K562 (cell line): Measurements from ENCODE around the gene CLEC4M. TPM values are rescaled to one million over a fixed set of nuclear protein-coding genes. Genes with fewer than 3 reads are reported as not detected.
"Not testable (repeated sequence)": the region's sequence is repeated elsewhere in the genome, so short reads cannot be mapped to it uniquely, and the experiment has no call there.

ENCODE experiments used
- ATAC-seq: fragments of 200-7000 bp; cut with Tn5 transposase; 3 replicates; pipeline ENCODE4 v1.9.1; 2020; ENCODE audit warnings: moderate library complexity
- BruUV-seq: library from RNA; stranded (reverse); fragments of 400-500 nt; replicated peaks from 2 replicates; lab custom pipeline; 2021; lab: Mats Ljungman, UMichigan
- CTCF ChIA-PET: fragments of 300-600 bp; formaldehyde crosslinking; extraction: SDS; loops from one replicate; lab custom pipeline; 2021; ENCODE audit warnings: low intra/inter-chr PET ratio; lab: Yijun Ruan, JAX
- POLR2A ChIA-PET: fragments of 300-600, 350-650 bp; sonication (Branson Sonifier 250); formaldehyde crosslinking; extraction: SDS; loops from one replicate; lab custom pipeline; 2021; ENCODE audit warnings: antibody characterized with exemption, inconsistent platforms; lab: Yijun Ruan, JAX
- DNase-seq, 4 experiments: peaks; one replicate each; pipeline versions ENCODE4 v3.0.0 to v3.0.0-alpha.2; 2011 to 2018; ENCODE audit warnings: low spot score in 3 of 4, mixed read lengths in 3 of 4; ENCODE audit errors: extremely low read depth in 1 of 4
- FAIRE-seq: peaks from 2 replicates; lab custom pipeline; 2011; peaks lifted over from hg19 to GRCh38; lab: Jason Lieb, UNC
- H2AFZ ChIP-seq: 2 replicates; pipeline ENCODE4 v1.6.0; 2011; ENCODE audit warnings: low read depth, low read length, control low read depth, inconsistent platforms
- H3K27ac ChIP-seq: fragments of 200-600 bp; 3 replicates; pipeline ENCODE4 v1.8.0; 2011; ENCODE audit warnings: low read depth, mild to moderate bottlenecking, control low read depth, inconsistent platforms, low read length, moderate library complexity, mixed read lengths; ENCODE audit errors: extremely low read depth
- H3K27me3 ChIP-seq, 2 experiments: fragments of 300-600 bp in 1 of 2; 2 replicates in 1 of 2; 3 replicates in 1 of 2; pipeline versions ENCODE4 v1.6.0 to v1.8.0; 2011; ENCODE audit warnings: inconsistent platforms in 2 of 2, low read length in 2 of 2, mild to moderate bottlenecking in 1 of 2, mixed read lengths in 1 of 2, moderate library complexity in 1 of 2; ENCODE audit not compliant: control insufficient read depth in 2 of 2, insufficient read depth in 2 of 2
- H3K36me3 ChIP-seq: fragments of 300-600 bp; 3 replicates; pipeline ENCODE4 v1.8.0; 2011; ENCODE audit warnings: mild to moderate bottlenecking, low read length, inconsistent platforms; ENCODE audit not compliant: control insufficient read depth, insufficient read depth
- H3K4me1 ChIP-seq, 2 experiments: fragments of 200-600 bp in 1 of 2; replicated peaks in 1 of 2; 2 replicates in 1 of 2; 3 replicates in 1 of 2; pipeline versions ENCODE4 v1.5.1 to v1.8.0; 2011; ENCODE audit warnings: inconsistent platforms in 2 of 2, low read length in 2 of 2, mild to moderate bottlenecking in 1 of 2, mixed read lengths in 1 of 2, moderate library complexity in 1 of 2; ENCODE audit not compliant: control insufficient read depth in 2 of 2, insufficient read depth in 2 of 2
- H3K4me2 ChIP-seq: 2 replicates; pipeline ENCODE4 v1.6.1; 2011; ENCODE audit warnings: low read length, control low read depth, inconsistent platforms, mixed read lengths; ENCODE audit not compliant: insufficient read depth
- H3K4me3 ChIP-seq: fragments of 200-600 bp; sonication (generic), shearing (Covaris generic); 2 replicates; pipeline ENCODE4 v1.5.1; 2016; ENCODE audit warnings: control low read depth, inconsistent platforms
- H3K79me2 ChIP-seq: fragments of 200-600 bp; 3 replicates; pipeline ENCODE4 v1.8.0; 2011; ENCODE audit warnings: low read length, inconsistent platforms; ENCODE audit not compliant: control insufficient read depth, insufficient read depth
- H3K9ac ChIP-seq, 2 experiments: 2 replicates each; pipeline versions ENCODE4 v1.6.0 to v1.6.1; 2011; ENCODE audit warnings: low read depth in 2 of 2, low read length in 2 of 2, control low read depth in 1 of 2, inconsistent platforms in 1 of 2, mild to moderate bottlenecking in 1 of 2, mixed read lengths in 1 of 2; ENCODE audit not compliant: insufficient read depth in 1 of 2
- H3K9me1 ChIP-seq: one replicate; pipeline ENCODE4 v1.6.0; 2011; ENCODE audit warnings: inconsistent platforms, mild to moderate bottlenecking, low read length, moderate library complexity; ENCODE audit not compliant: control insufficient read depth, insufficient read depth
- H3K9me3 ChIP-seq: replicated peaks from 2 replicates; pipeline ENCODE4 v1.5.1; 2011; ENCODE audit warnings: low read depth, low read length, inconsistent platforms; ENCODE audit not compliant: control insufficient read depth, insufficient read depth
- H4K20me1 ChIP-seq: replicated peaks from 2 replicates; pipeline ENCODE4 v1.6.1; 2011; ENCODE audit warnings: low read length, inconsistent platforms, mixed read lengths; ENCODE audit not compliant: control insufficient read depth, insufficient read depth
- CBFA2T3 ChIP-seq: fragments of 450-650 bp; IDR thresholded peaks from 2 replicates; pipeline ENCODE4 v1.6.1; 2017
- NELFE ChIP-seq: IDR thresholded peaks from 2 replicates; pipeline ENCODE4 v1.6.1; 2011; ENCODE audit warnings: mild to moderate bottlenecking; ENCODE audit not compliant: insufficient read depth, insufficient read length
- RFX7 ChIP-seq: fragments of 250-450 bp; sonication (Bioruptor Pico); IDR thresholded peaks from 2 replicates; pipeline ENCODE4 v1.5.1; 2021; ENCODE audit warnings: mild to moderate bottlenecking
- RNF2 ChIP-seq: sonication (generic); IDR thresholded peaks from 2 replicates; pipeline ENCODE4 v1.6.1; 2016
- TARDBP ChIP-seq: fragments of 450-650 bp; IDR thresholded peaks from 2 replicates; pipeline ENCODE4 v1.6.1; 2016
- ZNF3 ChIP-seq: fragments of 250-450 bp; sonication (Bioruptor Pico); IDR thresholded peaks from 2 replicates; pipeline ENCODE4 v1.5.0; 2021; ENCODE audit warnings: mild to moderate bottlenecking, moderate library complexity
- WGBS: fragments of 100-300 bp; shearing (Covaris generic); methylation state at CpG from one replicate; pipeline ENCODE4 v1.1.6; 2016; ENCODE audit warnings: low coverage, mixed read lengths; ENCODE audit not compliant: insufficient coverage; ENCODE audit errors: missing lambda C conversion rate; 5-methylcytosine and 5-hydroxymethylcytosine counted together
- in situ Hi-C: fragments of 300-500 bp; cut with MboI; formaldehyde crosslinking; loops from 4 replicates; pipeline ENCODE4 v1.15.0; 2018; ENCODE audit warnings: inconsistent platforms, mixed read lengths
- intact Hi-C: fragments of 100-400 bp; cut with micrococcal nuclease; formaldehyde crosslinking; loops from 2 replicates; pipeline ENCODE4 v1.14.2; 2022
- polyA plus RNA-seq, 8 experiments: library from polyadenylated mRNA; depleted of rRNA in 4 of 8; stranded (reverse) in 5 of 8; unstranded in 3 of 8; fragments of >200 nt; fragmentation: Nextera tagmentation in 2 of 8; fragmentation: Illumina TruSeq in 1 of 8; extraction: Ambion mirVana in 2 of 8; extraction: Trizol in 1 of 8; gene quantifications; 2 replicates each; pipeline versions ENCODE4 v1.2.1 to v1.2.3, GENCODE V29; 2011 to 2014; ENCODE audit warnings: inconsistent platforms in 1 of 8, missing spikeins in 1 of 8
- total RNA-seq, 7 experiments: library from RNA; depleted of rRNA in 6 of 7; stranded (reverse); fragments of >200 nt in 6 of 7; fragmentation: Illumina TruSeq in 2 of 7; extraction: Trizol in 2 of 7; gene quantifications; 2 replicates each; pipeline versions ENCODE4 v1.2.1 to v1.2.3, GENCODE V29; 2011 to 2021; ENCODE audit warnings: low replicate concordance in 1 of 7

CLEC4M gene
- total and polyA plus RNA-seq, 9 of the 15 experiments (the other 6 are each of a cell fraction or from before 2014, with no cell fraction given), result 0.08 to 0.18 TPM; not detected in 7

DNA sequence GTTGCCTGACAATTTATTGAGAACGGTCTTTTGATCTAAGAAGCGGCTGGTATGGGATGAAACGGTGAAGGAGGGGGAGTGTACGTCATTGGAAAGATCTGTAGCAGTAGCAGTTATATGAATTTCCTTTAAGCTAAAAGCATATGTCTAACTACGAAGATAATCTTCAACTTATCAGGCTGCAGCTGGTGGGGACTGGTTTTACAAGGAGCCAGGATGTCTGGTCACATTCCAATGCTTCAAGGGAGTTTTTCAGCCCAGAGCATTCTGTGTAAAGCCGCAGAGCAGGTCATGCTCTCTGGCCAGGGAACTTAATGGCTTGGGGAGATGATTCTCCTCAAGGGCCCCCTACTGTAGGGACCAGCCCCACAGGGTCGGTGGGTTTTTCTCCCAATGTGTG lies 29.2 kb downstream of the CLEC4M start (continued):
- TF ChIP-seq RFX7 (CRISPR knock-in tag), result no peak
- TF ChIP-seq NELFE, result no peak
- TF ChIP-seq CBFA2T3, result peak; percentile 47; the same call in 1 of the 2 replicates
- TF ChIP-seq RNF2, result no peak
- no peak for TF ChIP-seq ZNF3 (CRISPR knock-in tag)
- no peak for TF ChIP-seq TARDBP

DNA sequence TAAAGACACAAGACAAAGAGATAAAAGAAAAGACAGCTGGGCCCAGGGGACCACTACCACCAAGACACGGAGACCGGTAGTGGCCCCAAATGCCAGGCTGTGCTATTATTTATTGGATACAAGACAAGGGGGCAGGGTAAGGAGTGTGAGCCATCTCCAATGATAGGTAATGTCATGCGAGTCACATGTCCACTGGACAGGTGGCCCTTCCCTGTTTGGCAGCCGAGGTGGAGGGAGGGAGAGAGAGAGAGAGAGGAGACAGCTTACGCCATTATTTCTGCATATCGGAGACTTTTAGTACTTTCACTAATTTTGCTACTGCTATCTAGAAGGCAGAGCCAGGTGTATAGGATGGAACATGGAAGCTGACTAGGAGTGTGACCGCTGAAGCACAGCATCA lies 29.7 kb downstream of the CLEC4M start:
- H3K9me3 ChIP-seq, DNase-seq, FAIRE-seq, H3K4me3 ChIP-seq, H2AFZ ChIP-seq, in situ Hi-C loops, H3K9me1 ChIP-seq, CTCF ChIA-PET, H3K27me3 ChIP-seq, H4K20me1 ChIP-seq, H3K4me2 ChIP-seq, H3K9ac ChIP-seq, BruUV-seq, H3K27ac ChIP-seq, H3K36me3 ChIP-seq, ATAC-seq, H3K79me2 ChIP-seq: not testable (repeated sequence)
- POLR2A ChIA-PET, result interaction anchor here (0.6 kb wide), 1 partner anchor 21 kb away, joined by 3 read pairs; no protein-coding TSS in a partner anchor
- WGBS, result 8% methylated on average over 6 of the region's 7 CpGs
- intact Hi-C loops, result loop anchor here (10.0 kb wide), 1 partner anchor 428 kb away; no protein-coding TSS in a partner anchor
- peaks cover 2 to 16% of the 10 kb centered on the region in 2 experiments; a peak in 4 of 5 replicates for H3K4me1 ChIP-seq
